HG03159 (cell line): ENCODE results near the gene CDC42BPB.

Source experiments
- ATAC-seq: cut with Tn5 transposase; IDR thresholded peaks from one replicate; pipeline ENCODE4 v1.9.1; 2021; ENCODE audit warnings: mild to moderate bottlenecking, moderate library complexity; ENCODE audit not compliant: unreplicated experiment

CDC42BPB gene

DNA sequence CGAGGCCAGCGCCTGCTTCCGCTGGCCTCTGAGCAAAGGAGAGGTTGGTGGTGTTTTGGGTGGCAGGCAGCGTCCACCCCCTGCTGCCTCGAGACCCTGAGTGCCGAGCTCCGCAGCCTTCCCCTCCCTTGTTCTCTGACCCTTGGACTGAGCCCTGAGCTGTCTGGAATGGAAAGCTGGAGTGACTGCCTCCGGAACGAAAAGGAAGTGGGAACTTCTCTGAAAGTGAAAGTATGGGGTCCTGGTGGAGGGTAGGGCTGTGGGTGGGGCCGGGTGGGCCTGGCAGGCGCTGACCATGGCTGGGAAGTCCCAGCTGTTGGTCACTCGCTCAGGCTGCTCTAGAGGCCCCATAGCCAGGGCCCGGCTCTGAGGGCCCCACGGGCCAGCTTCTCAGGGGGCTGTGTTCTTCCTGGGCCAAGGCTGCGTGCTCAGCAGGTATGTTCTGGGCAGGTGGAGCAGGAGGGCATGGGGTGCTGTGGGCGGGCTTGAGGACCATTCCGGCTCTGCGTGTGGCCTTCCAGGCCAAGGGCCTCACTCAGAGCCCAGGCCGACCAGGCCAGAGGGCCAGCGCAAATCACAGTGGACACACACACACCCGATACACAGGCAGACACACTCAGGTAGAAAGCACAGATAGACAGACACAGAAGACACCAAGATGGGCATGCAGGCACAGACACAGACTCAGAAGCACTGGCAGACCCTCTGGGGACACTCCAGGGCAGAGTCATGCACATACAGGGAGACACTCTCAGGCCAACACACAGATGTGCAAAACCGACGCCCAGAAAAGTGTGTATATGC, 37.3 kb upstream of the CDC42BPB start, which contains the start of gene EXOC3L4:
EXOC3L4 (plus strand) TSS at position 320 of the 804 bp plus-strand sequence. CDS start 5,495 bp downstream, outside the sequence.
- ATAC-seq: no peak

- no peak for ATAC-seq
Observed at GRCh38 chr14:103093856-103094405, 36.6 kb upstream of the CDC42BPB start.

DNA sequence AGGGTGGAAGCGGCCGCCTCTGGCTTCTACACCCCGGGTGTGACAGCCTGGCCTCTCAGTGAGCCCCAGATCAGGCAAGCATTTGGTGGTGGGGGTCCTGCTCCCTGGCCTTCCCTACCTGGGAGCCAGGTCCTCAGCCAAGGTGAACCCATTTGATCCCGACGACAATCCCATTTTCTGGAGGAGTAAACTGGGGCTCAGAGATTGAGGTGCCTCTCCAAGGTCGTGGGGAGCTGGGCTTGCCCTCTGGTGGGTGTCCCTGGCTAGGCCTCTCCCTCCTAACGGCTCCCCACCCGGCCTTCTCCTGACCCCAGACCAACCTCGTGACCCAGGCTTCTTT, 34.5 kb upstream of the CDC42BPB start:
- no peak for ATAC-seq

DNA sequence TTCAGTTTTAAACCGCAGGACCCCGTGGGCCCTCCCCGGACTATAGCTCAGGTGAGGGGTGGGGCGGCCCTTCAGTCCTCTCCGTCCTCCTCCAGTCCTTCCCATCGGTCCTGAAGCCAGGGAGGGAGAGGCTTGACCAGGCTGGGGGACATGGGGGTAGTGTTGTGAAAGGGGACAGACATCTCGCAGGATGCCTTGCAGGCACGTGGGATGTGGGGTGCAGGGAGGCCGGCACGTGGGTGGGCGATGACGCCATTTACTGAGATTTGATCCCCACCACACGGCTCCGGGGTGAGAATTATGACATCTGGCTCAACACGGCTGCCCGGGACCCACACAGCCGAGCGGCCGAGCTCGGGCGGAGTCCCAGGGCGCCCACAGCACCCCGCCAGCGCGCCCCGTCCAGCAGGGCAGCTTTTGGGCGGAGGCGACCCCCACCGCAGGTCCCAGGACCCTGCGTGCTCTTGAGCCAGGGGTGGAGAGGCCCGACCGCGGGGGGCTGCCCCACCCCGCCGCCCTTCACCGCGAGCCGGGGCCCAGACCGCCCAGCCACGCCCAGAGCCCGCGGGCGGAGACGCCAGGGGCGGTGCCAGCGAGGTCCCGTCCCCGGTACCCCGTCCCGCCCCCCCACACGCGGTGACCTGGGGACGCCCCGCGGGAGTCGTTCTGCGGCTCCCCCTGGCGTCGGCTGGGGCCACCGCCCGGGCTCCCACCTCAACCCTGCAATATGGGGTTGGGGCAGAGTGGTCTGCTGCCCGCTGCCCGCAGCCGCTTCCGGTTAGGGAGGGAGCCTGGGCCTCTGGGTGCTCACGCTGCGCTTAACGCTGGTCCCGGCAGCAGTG, 33.9 kb upstream of the CDC42BPB start:
- ATAC-seq: peak; percentile 60

DNA sequence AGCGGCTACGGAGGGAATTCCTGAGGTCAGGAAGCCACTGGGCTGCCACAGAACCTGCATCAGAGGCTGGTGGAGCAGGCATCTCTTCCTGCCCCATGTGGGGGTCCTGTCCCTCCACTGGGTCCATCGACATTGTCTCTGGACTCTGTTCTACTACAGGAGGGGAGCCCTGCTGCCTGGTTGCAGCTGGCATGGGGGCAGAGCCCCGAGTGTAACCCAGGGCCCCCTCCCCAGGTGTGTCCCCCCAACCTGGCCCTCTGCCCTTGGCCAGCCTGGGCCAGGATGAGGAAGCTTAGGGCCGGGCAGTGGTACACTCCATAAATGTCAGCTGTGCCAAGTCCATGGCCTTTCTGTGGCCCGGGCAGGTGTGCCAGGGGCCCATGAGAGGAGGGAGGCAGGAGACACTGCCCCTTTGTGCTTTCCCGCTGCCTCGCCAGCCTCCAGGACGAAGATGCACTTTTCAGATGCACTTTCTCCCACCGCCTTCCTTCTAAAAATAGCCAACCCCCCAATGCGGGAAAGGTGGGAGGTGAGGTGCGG, 33.2 kb upstream of the CDC42BPB start:
- no peak for ATAC-seq

DNA sequence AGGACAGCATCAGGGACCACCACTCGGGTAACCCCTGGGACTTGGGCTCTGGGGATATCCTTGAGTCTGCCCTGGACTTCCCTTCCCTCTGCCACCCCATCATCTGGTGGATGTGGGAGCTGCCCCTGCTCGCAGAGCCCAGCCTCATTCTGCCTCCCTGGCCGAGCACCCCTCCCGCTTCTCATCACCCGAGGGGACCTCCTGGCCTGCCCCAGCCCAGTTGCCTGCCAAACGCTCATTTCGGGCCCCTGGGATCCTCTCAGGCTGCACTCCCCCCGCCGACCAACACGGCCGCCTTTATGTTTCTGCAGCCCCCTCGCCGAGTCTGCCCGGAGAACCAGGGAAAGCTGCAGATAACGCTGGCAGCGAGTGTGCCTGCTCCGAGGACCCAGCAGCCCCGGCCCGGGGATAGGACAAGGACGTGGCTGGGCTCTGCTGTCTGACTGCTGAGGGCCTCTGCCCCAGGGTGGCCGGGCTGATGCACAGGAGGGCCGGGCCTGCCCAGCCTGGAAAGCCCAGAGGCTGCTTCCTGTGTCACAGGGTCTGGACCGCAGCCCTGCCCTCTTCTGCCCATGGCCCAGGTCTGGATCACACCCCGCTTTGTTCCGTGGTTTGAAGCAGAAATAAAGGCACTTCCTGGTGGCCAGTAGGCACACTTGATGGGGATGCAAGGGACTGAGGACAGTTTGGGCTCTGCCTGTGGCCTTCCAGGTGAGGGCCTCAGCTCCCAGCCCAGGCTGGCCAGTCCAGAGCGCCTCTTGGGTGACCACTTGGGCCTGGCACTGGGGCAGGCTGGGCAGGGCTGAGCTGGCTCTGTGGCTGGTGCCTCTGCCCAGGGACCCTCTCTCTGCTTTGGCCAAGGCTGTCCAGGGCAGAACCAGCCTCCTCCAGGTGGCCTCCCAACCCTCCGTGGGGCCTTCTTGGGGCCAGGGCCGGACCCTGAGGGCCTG, 32.3 kb upstream of the CDC42BPB start:
- no peak for ATAC-seq

DNA sequence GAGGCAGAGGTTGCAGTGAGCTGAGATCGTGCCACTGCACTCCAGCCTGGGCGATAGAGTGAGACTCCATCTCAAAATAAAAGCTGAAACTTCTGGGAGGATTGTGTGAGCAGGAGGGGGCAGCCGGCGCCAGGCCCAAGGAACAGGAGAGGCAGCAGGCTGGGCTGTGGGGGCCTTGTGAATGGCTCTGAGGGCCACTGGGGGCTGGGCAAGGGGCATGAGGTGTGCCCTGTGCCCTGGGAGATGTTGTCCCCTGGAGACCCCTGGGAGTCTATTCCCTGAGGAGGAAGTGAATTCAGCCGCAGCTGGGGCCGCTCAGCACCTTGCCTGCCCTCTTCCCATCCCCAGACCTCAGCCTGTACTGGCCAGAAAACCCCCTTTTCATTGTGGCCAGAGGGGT, 31.6 kb upstream of the CDC42BPB start:
- ATAC-seq: no peak

DNA sequence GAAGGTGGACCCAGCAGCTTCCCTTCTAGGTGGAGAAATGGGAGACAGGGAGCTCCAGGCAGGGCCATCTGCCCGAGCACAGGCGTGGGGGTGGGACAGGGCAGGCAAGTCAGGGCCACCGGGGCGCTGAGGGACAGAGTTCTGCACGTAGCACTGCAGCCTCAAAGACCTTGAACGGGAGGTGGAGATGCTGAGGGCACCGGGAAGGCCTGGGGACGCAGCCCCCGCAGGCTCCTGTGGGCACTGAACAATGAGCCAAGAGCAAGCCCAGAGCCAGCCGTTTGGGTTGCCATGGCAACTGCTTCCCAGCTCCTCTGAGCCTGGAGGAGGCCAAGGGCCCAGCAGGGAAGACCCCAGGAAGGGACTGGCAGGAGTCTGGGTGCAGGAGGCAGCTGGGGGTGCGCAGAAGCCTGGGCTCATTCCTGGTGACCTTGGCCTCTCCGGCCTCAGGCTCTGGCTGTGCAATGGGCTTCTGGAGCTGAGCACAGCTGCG, 30.0 kb upstream of the CDC42BPB start:
- ATAC-seq: no peak

DNA sequence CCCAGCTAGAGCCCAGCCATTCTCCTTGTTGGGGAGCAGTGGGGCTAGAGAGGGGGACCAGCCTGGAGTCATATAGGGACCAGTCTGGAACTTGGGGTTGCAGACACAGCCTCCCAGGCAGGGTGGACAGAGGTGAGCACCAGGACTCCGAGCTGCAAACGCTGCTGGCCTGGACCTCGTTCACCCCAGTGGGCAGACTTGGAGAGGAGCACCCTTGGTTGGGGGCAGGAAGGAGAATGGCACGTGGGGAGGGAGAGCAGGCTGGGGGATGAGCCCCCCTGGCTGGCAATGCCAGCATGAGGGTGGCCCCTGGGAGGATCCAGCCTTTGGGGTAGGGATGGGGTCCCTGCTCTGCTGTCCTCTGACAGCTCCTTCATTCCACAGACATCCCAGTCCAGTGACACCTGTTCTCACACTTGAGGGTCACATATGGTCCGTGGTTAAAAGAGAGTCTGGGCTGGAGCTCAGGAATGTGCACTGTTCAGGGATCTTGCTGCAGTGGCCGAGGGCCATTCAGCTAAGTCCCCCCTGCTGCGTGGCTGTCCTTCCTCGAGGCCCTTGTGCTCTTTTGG, 29.5 kb upstream of the CDC42BPB start:
- no peak for ATAC-seq

GRCh38 chr14:103085106-103086091, 28.1 kb upstream of the CDC42BPB start:
- no peak for ATAC-seq

DNA sequence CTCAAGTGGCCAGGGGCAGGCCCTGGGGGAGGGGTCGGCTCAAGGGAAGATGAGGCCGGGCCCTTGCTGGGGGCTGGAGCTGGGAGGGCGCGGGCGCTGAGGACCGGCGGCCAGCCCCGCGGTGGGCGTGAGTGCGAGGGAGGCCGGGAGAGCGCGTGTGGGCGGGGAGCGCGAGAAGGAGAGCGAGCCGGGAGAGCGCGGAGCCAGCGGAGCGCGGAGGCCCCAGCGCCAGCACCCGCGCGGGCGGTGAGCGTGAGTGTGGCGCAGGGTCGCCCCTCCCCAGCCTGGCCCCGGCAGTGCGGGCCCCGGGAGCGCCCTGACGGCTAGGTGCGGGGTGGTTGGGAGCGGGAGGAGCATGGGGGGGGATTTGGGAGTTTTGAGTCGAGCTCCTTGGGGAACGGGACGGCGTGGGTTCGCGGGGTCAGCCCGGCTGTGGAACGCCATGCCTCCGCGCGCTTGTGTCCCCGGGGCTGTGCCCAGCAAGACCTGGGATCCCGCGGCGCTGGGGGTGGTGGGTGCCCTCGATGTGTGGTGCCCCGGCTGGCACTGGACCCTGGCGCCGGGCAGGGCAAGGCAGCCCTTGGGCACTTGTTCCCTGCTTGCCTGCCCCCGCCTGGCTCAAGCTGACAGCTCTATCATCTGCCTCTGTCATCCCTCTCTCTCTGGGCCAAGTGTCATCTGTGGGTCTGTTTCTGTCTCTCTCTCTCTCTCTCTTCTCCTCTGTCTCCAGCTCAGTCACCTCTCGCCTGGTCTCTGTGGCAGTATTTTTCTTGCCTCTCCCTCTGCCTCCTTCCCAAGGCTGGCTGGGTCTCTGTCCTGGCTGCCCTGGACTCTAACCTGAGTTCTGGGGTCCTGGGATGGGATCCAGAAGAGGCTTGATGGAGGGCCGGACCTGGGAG, 26.9 kb upstream of the CDC42BPB start, which contains the start of gene LBHD2:
LBHD2 (plus strand) TSS at position 190 of the 899 bp plus-strand sequence. CDS start 1,803 bp downstream, outside the sequence.
- ATAC-seq: no peak

- no peak for ATAC-seq
Observed at GRCh38 chr14:103081951-103082350, 24.6 kb upstream of the CDC42BPB start.

- ATAC-seq: no peak
Observed at GRCh38 chr14:103078860-103079587, 21.7 kb upstream of the CDC42BPB start.

GRCh38 chr14:103078420-103078749, 21.0 kb upstream of the CDC42BPB start:
- ATAC-seq: peak; percentile 57

DNA sequence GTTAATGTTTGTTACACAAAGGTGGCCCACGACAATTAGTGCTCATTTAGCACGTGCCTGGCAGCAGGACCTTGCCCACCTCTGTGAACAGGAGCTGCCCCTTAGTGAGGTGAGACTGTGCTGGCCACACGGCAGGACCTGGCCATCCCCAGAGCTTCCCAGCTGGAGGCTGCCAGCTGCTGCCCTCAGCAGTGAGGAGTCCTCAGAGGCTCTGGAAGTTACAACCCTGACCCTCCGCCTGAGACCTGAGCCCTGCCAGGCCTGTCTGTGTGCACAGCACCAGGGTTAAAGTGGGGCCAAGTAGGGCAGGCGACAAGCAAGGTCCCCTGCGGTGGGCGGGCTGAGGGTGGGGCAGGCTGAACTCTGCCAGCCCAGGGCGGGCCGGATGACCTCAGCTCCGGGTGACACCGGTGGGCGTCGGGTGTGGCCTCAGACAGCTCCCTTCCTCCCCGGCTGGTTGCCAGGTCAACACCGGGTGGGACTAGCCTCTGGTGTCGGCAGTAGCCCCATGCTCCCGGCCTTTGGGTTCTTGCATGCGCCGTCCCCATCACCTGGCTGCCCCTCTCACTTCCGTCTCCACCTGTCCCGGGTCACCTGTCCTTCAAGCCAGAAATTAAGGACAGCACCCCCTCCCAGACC, 17.5 kb upstream of the CDC42BPB start:
- ATAC-seq: no peak
